Calu3 (cell line): ENCODE results near the gene MRPL4. TPM values are rescaled to one million over a fixed set of nuclear protein-coding genes. Genes with fewer than 3 reads are reported as not detected.

Source experiments
- BruUV-seq: library from RNA; stranded (reverse); fragments of 400-500 nt; replicated peaks from 2 replicates; lab custom pipeline; 2021; lab: Mats Ljungman, UMichigan
- CTCF ChIA-PET: fragments of 300-600 bp; sonication (Branson Sonifier 250); formaldehyde crosslinking; loops from one replicate; lab custom pipeline; 2022; ENCODE audit warnings: antibody characterized with exemption; lab: Charles Lee
- DNase-seq: peaks from one replicate; pipeline ENCODE4 v3.0.0; 2022
- H3K27ac Mint-ChIP-seq: one replicate; pipeline ENCODE4 v1.8.0; 2022; ENCODE audit warnings: mixed read lengths; ENCODE audit not compliant: unreplicated experiment
- H3K27me3 Mint-ChIP-seq: one replicate; pipeline ENCODE4 v1.8.0; 2022; ENCODE audit warnings: mixed read lengths; ENCODE audit not compliant: unreplicated experiment
- H3K36me3 Mint-ChIP-seq: one replicate; pipeline ENCODE4 v1.8.0; 2022; ENCODE audit warnings: mild to moderate bottlenecking, moderate library complexity, mixed read lengths; ENCODE audit not compliant: insufficient read depth, unreplicated experiment
- H3K4me1 Mint-ChIP-seq: one replicate; pipeline ENCODE4 v1.8.0; 2022; ENCODE audit warnings: mild to moderate bottlenecking, low read depth, mixed read lengths; ENCODE audit not compliant: unreplicated experiment
- H3K4me3 Mint-ChIP-seq: one replicate; pipeline ENCODE4 v1.8.0; 2022; ENCODE audit warnings: mild to moderate bottlenecking, low read depth, moderate library complexity, mixed read lengths; ENCODE audit not compliant: unreplicated experiment
- H3K9me3 Mint-ChIP-seq: one replicate; pipeline ENCODE4 v1.8.0; 2022; ENCODE audit warnings: low read depth, mixed read lengths; ENCODE audit not compliant: unreplicated experiment
- intact Hi-C: fragments of 100-400 bp; cut with micrococcal nuclease; formaldehyde crosslinking; loops from one replicate; pipeline ENCODE4 v1.10.0; 2022; ENCODE audit not compliant: unreplicated experiment
- total RNA-seq: library from RNA; stranded (reverse); gene quantifications from 2 replicates; pipeline ENCODE4 v1.2.3, GENCODE V29; 2022
- TF ChIP-seq, protein P1 (sequence below): fragments of 200-600 bp; IDR thresholded peaks from one replicate; pipeline ENCODE4 v1.8.0; 2022; ENCODE audit warnings: antibody characterized with exemption; ENCODE audit not compliant: unreplicated experiment

Gene MRPL4
- total RNA-seq, 1 experiment from 2014 or later: 60.4 TPM

DNA sequence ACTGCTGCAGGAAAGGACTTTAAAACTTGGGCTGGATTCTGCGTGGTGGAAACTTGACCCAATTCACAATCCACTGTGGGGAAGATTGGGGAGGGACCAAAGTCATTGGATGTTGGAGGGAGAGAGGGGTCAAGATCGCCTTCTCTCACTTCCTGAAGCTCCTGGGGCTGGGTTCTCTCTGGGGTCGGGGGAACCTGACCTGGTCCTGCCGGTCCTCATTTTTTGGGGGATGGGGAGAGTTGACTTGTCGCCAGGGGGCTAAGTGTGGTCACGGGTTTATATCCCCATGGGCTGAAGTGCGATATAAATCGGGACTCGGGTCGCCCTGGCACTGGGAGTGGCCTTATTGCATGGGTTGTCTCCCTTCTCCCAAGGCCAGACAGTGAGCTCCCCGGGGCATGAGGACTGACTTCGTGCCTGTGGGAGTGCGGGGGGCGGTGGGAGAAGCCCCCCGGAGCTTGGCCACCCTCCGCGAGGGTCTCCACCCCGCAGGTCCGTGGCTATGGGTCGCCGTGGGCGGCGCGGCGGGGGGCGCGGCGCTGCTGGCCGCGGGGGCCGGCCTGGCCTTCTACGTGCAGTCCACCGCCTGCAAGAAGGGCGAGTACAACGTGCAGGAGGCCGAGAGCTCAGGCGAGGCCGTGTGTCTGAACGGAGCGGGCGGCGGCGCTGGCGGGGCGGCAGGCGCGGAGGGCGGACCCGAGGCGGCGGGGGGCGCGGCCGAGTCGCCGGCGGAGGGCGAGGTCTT, 44.0 kb downstream of the MRPL4 start:
- H3K4me3 Mint-ChIP-seq: peak overlapping the region; percentile 62
- intact Hi-C loops: no loop called here

DNA sequence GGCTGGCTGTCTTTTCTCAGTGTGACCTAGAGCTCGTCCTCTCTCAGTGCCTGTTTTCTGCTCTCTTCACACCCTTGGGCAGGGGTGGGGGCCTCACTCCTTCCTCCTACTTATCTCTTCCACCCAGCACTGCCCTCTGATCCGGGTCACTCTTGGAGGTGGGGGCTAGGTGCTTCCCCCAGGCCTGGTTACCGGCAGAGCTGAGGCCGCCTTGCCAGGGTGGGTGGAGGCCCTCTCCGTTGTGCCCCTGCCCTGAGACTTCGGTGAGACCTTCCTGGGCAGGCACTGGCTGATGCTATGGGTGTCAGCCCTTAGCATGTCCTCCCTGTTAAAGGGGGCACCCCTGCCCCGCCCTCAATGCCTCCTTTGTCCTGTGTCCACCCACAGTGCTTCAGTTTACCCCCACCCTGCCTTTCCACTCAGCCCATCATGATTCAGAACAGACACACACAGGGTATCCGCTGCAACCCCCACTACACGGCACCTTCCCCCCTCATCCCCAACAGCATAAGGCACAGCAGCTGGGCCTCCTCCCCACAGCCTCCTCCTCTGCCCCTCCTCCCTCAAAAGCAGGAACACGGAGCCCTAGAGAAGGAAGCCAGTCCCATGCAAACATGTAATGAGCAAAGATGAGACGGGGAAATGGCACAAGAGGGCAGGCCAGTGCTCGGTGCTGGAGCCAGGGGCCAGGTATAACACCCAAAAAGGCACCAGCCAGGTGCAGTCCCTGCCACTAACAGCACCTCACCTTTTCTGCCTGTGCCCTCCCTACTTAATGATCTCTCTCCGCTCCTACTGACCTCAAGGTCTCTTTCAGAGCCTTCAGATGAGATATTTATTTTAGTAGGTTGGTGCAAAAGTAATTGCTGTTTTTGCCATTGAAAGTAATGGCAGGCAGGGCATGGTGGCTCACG, 47.8 kb downstream of the MRPL4 start:
- TF ChIP-seq, protein P1, sequence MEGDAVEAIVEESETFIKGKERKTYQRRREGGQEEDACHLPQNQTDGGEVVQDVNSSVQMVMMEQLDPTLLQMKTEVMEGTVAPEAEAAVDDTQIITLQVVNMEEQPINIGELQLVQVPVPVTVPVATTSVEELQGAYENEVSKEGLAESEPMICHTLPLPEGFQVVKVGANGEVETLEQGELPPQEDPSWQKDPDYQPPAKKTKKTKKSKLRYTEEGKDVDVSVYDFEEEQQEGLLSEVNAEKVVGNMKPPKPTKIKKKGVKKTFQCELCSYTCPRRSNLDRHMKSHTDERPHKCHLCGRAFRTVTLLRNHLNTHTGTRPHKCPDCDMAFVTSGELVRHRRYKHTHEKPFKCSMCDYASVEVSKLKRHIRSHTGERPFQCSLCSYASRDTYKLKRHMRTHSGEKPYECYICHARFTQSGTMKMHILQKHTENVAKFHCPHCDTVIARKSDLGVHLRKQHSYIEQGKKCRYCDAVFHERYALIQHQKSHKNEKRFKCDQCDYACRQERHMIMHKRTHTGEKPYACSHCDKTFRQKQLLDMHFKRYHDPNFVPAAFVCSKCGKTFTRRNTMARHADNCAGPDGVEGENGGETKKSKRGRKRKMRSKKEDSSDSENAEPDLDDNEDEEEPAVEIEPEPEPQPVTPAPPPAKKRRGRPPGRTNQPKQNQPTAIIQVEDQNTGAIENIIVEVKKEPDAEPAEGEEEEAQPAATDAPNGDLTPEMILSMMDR: no peak
- H3K27me3 Mint-ChIP-seq: no peaks in the 10 kb centered on the region
- DNase-seq: no peak
- intact Hi-C loops: no loop called here
- CTCF ChIA-PET: interaction anchor here (1.0 kb wide), 1 partner anchor 11 kb away, joined by 3 read pairs; the partner anchor contains the start of gene ICAM5
- H3K27ac Mint-ChIP-seq: no peak overlapping the region
- H3K9me3 Mint-ChIP-seq: no peaks in the 10 kb centered on the region
- no peaks in the 10 kb centered on the region for H3K4me1 Mint-ChIP-seq
- BruUV-seq: no TSS peak
- H3K4me3 Mint-ChIP-seq: no peak overlapping the region
- H3K36me3 Mint-ChIP-seq: peaks cover 7% of the 10 kb centered on the region

More for the DNA sequence above, 44.0 kb downstream of the MRPL4 start:
- no peak overlapping the region for H3K27ac Mint-ChIP-seq
- peaks cover 26% of the 10 kb centered on the region for H3K36me3 Mint-ChIP-seq
- TF ChIP-seq, protein P1: no peak
- no TSS peak for BruUV-seq
- no peaks in the 10 kb centered on the region for H3K4me1 Mint-ChIP-seq
- no peak for DNase-seq
- CTCF ChIA-PET: interaction anchor here (0.7 kb wide), 1 partner anchor 25 kb away, joined by 5 read pairs; the partner anchor contains the start of gene ICAM1
- H3K27me3 Mint-ChIP-seq: peaks cover 16% of the 10 kb centered on the region
- no peaks in the 10 kb centered on the region for H3K9me3 Mint-ChIP-seq

DNA sequence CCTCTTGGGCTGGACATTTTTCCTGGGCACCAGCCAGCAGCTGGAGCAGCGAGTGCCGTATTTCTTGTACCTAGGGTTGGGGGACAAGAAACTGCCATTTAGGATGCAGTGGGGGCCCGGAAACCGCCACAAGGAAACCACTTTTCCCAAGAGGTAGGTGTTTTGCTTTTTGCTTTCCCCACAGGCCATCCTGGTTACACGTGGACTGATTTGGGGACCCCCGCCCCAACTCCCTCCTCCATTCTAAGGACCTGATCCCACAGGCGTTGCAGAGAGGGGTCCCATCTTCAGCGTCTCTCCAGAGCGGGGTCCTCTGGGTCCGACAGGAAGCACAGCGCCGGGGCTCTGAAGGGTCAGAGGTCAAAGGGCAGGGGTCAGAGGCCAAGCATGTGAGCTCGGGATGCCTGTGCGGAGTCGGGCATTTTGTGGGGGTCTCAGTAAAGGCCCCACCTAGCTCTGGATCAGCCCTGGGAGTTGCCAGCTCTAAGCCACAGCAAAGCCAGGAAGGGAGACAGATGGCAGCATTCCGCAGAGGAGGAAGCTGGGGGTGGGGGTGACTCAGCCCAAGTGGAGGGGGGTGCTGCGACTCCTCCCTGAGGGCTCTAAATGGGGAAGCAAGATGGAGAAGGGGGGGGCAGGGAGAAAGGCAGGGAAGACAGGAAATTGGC, 53.3 kb downstream of the MRPL4 start:
- Mint-ChIP-seq H3K27me3 (no peaks in the 10 kb centered on the region), H3K9me3 (no peaks in the 10 kb centered on the region), H3K4me3 (no peak overlapping the region), H3K36me3 (no peaks in the 10 kb centered on the region), H3K4me1 (no peaks in the 10 kb centered on the region), H3K27ac (no peak overlapping the region)
- TF ChIP-seq, protein P1: no peak
- BruUV-seq: no TSS peak
- DNase-seq: no peak
- intact Hi-C loops: no loop called here
- CTCF ChIA-PET: interaction anchor here (0.5 to 0.7 kb wide), 2 partner anchors 55 to 285 kb away, joined by 3 to 6 read pairs; no protein-coding TSS in a partner anchor

DNA sequence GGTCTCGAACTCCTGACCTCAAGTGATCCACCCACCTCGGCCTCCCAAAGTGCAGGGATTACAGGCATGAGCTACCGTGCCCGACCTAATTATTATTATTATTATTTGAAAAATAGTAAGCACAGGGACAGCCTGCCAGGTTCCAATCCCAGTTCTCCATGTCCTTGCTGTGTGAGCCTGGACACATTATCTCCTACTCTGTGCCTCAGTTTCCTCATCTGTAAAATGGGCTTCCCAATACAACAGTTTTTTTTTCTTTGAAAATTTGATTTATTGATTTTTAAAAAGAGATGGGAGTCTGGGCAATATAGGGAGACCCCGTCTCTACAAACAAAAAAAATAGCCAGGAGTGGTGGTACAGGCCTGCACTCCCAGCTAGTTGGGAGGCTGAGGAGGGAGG, 54.3 kb downstream of the MRPL4 start:
- Mint-ChIP-seq H3K4me1 (no peaks in the 10 kb centered on the region), H3K36me3 (no peaks in the 10 kb centered on the region), H3K9me3 (no peaks in the 10 kb centered on the region), H3K4me3 (no peak overlapping the region), H3K27ac (no peak overlapping the region), H3K27me3 (no peaks in the 10 kb centered on the region)
- DNase-seq: no peak
- TF ChIP-seq, protein P1: no peak
- BruUV-seq: no TSS peak
- CTCF ChIA-PET: no interaction called here
- intact Hi-C loops: no loop called here
